Sigmoid colon (tissue), 3 donors: ENCODE measurements around the gene KRT10.

ENCODE experiments used
- CTCF ChIP-seq, 4 experiments: fragments of 450-650 bp in 3 of 4; fragments of 200-600 bp in 1 of 4; IDR thresholded peaks; one replicate each; pipeline ENCODE4 v1.5.1; 2016 to 2019; ENCODE audit warnings: antibody characterized with exemption in 4 of 4, mild to moderate bottlenecking in 3 of 4, moderate library complexity in 2 of 4
- POLR2A ChIP-seq, 2 donors: fragments of 450-650 bp; IDR thresholded peaks; one replicate each; pipeline ENCODE4 v1.6.1; 2016; ENCODE audit warnings: antibody characterized with exemption in 2 of 2, mild to moderate bottlenecking in 2 of 2, moderate library complexity in 2 of 2

- TF ChIP-seq CTCF (IDR thresholded peaks at IDR 0.05) (no peak), POLR2A (IDR thresholded peaks at IDR 0.05) (no peak)
These were observed 16.8 kb upstream of the KRT10 start for GRCh38 chr17:40839194-40839593.
